ENCODE data around the gene DPF3.

- TF ChIP-seq, protein P1, sequence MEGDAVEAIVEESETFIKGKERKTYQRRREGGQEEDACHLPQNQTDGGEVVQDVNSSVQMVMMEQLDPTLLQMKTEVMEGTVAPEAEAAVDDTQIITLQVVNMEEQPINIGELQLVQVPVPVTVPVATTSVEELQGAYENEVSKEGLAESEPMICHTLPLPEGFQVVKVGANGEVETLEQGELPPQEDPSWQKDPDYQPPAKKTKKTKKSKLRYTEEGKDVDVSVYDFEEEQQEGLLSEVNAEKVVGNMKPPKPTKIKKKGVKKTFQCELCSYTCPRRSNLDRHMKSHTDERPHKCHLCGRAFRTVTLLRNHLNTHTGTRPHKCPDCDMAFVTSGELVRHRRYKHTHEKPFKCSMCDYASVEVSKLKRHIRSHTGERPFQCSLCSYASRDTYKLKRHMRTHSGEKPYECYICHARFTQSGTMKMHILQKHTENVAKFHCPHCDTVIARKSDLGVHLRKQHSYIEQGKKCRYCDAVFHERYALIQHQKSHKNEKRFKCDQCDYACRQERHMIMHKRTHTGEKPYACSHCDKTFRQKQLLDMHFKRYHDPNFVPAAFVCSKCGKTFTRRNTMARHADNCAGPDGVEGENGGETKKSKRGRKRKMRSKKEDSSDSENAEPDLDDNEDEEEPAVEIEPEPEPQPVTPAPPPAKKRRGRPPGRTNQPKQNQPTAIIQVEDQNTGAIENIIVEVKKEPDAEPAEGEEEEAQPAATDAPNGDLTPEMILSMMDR (IDR thresholded peaks at IDR 0.05), result no peak
- TF ChIP-seq, protein P2, sequence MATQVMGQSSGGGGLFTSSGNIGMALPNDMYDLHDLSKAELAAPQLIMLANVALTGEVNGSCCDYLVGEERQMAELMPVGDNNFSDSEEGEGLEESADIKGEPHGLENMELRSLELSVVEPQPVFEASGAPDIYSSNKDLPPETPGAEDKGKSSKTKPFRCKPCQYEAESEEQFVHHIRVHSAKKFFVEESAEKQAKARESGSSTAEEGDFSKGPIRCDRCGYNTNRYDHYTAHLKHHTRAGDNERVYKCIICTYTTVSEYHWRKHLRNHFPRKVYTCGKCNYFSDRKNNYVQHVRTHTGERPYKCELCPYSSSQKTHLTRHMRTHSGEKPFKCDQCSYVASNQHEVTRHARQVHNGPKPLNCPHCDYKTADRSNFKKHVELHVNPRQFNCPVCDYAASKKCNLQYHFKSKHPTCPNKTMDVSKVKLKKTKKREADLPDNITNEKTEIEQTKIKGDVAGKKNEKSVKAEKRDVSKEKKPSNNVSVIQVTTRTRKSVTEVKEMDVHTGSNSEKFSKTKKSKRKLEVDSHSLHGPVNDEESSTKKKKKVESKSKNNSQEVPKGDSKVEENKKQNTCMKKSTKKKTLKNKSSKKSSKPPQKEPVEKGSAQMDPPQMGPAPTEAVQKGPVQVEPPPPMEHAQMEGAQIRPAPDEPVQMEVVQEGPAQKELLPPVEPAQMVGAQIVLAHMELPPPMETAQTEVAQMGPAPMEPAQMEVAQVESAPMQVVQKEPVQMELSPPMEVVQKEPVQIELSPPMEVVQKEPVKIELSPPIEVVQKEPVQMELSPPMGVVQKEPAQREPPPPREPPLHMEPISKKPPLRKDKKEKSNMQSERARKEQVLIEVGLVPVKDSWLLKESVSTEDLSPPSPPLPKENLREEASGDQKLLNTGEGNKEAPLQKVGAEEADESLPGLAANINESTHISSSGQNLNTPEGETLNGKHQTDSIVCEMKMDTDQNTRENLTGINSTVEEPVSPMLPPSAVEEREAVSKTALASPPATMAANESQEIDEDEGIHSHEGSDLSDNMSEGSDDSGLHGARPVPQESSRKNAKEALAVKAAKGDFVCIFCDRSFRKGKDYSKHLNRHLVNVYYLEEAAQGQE (IDR thresholded peaks at IDR 0.05; ENCODE audit: insufficient read depth in 1 of 2, low read depth in 2 of 2, low read length in 1 of 2), result no peak
- TF ChIP-seq POLR2AphosphoS5 (IDR thresholded peaks at IDR 0.05; ENCODE audit: low read depth, low read length) (no peak), SIN3A (IDR thresholded peaks at IDR 0.05; ENCODE audit: borderline replicate concordance, insufficient read depth, low read depth, low read length) (no peak)
Observed at GRCh38 chr14:72747652-72748051, 146.2 kb downstream of the DPF3 start.
